OCI-LY3 (cell line): ENCODE measurements around the gene CDH4.

Experiments used
- H2AFZ ChIP-seq: fragments of 200-600, 300-600 bp; shearing (Covaris generic); 2 replicates; pipeline ENCODE4 v1.6.0; 2014; ENCODE audit warnings: antibody characterized with exemption, low read depth, low read length
- H3K27ac ChIP-seq: fragments of 200-600, 300-600 bp; sonication (generic); 2 replicates; pipeline ENCODE4 v1.5.1; 2014; ENCODE audit warnings: mild to moderate bottlenecking, low read length, moderate library complexity, mixed read lengths
- H3K27me3 ChIP-seq: fragments of 200-600, 300-600 bp; sonication (generic); 2 replicates; pipeline ENCODE4 v1.6.1; 2014; ENCODE audit warnings: low read depth, low read length, mixed read lengths
- H3K36me3 ChIP-seq: fragments of 200-600, 300-600 bp; sonication (generic); replicated peaks from 2 replicates; pipeline ENCODE3; 2014; ENCODE audit warnings: low read depth, low read length, mixed read lengths
- H3K4me1 ChIP-seq: fragments of 300-600, 200-600 bp; sonication (generic); 2 replicates; pipeline ENCODE4 v1.6.1; 2014; ENCODE audit warnings: low read length, mixed read lengths
- H3K4me2 ChIP-seq: fragments of 200-600, 300-600 bp; sonication (generic); 2 replicates; pipeline ENCODE4 v1.6.1; 2014; ENCODE audit warnings: low read length, mixed read lengths
- H3K4me3 ChIP-seq: fragments of 300-600, 200-600 bp; sonication (generic); 2 replicates; pipeline ENCODE4 v1.5.1; 2014; ENCODE audit warnings: antibody characterized with exemption, mild to moderate bottlenecking, low read length, moderate library complexity
- H3K79me2 ChIP-seq: fragments of 300-600, 200-600 bp; shearing (Covaris generic); 2 replicates; pipeline ENCODE4 v1.6.1; 2014; ENCODE audit warnings: mild to moderate bottlenecking, low read length, mixed read lengths
- H3K9ac ChIP-seq: fragments of 300-600, 200-600 bp; shearing (Covaris generic); 2 replicates; pipeline ENCODE4 v1.6.0; 2014; ENCODE audit warnings: mild to moderate bottlenecking, low read length, moderate library complexity
- H3K9me3 ChIP-seq: fragments of 200-600, 300-600 bp; shearing (Covaris generic); 2 replicates; pipeline ENCODE4 v1.6.1; 2014; ENCODE audit warnings: low read length, mixed read lengths; ENCODE audit not compliant: insufficient read depth
- H4K20me1 ChIP-seq: fragments of 200-600, 300-600 bp; sonication (generic); 2 replicates; pipeline ENCODE4 v1.6.1; 2016; ENCODE audit warnings: low read length, mixed read lengths; ENCODE audit not compliant: insufficient read depth
- EZH2phosphoT487 ChIP-seq: fragments of 200-600 bp; shearing (Covaris generic); IDR thresholded peaks from 2 replicates; pipeline ENCODE4 v1.6.1; 2018; ENCODE audit warnings: antibody characterized with exemption, mixed run types, low read depth
- TF ChIP-seq, protein P1 (sequence below): fragments of 200-600, 300-600 bp; sonication (generic); IDR thresholded peaks from 2 replicates; pipeline ENCODE4 v1.5.1; 2014; ENCODE audit warnings: antibody characterized with exemption, low read length, low read depth

CDH4 gene

GRCh38 chr20:61649105-61649859 is 397.2 kb downstream of the CDH4 start:
- Histone ChIP-seq H3K27ac (no peak overlapping the region), H3K9ac (no peak overlapping the region), H3K4me3 (no peak overlapping the region), H3K4me1 (no peaks in the 10 kb centered on the region), H3K4me2 (no peak overlapping the region), H3K9me3 (no peaks in the 10 kb centered on the region), H3K36me3 (no peaks in the 10 kb centered on the region), H3K79me2 (no peaks in the 10 kb centered on the region), H3K27me3 (no peaks in the 10 kb centered on the region), H2AFZ (no peak overlapping the region), H4K20me1 (no peaks in the 10 kb centered on the region)
- no peak for TF ChIP-seq EZH2phosphoT487
- TF ChIP-seq, protein P1, sequence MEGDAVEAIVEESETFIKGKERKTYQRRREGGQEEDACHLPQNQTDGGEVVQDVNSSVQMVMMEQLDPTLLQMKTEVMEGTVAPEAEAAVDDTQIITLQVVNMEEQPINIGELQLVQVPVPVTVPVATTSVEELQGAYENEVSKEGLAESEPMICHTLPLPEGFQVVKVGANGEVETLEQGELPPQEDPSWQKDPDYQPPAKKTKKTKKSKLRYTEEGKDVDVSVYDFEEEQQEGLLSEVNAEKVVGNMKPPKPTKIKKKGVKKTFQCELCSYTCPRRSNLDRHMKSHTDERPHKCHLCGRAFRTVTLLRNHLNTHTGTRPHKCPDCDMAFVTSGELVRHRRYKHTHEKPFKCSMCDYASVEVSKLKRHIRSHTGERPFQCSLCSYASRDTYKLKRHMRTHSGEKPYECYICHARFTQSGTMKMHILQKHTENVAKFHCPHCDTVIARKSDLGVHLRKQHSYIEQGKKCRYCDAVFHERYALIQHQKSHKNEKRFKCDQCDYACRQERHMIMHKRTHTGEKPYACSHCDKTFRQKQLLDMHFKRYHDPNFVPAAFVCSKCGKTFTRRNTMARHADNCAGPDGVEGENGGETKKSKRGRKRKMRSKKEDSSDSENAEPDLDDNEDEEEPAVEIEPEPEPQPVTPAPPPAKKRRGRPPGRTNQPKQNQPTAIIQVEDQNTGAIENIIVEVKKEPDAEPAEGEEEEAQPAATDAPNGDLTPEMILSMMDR: no peak

DNA sequence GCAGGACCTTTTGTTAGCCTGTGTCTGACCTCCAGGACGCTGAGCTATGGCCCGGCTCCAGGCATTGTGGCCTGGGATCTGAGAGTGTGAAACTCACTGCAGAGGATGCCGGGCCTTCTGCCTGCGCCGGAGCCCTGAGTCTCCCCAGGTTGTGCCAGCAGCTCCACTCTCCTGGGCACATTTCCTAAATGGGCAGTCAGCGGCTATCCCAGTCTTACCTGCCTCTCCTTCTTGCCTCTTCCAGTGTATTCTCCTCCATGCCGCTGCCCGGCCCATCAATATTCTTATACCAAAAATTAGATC is 397.8 kb downstream of the CDH4 start:
- no peak overlapping the region for H3K4me3 ChIP-seq
- H3K27ac ChIP-seq: no peak overlapping the region
- no peaks in the 10 kb centered on the region for H3K36me3 ChIP-seq
- TF ChIP-seq, protein P1: no peak
- no peak for TF ChIP-seq EZH2phosphoT487
- no peaks in the 10 kb centered on the region for H3K79me2 ChIP-seq
- H3K27me3 ChIP-seq: no peaks in the 10 kb centered on the region
- no peaks in the 10 kb centered on the region for H3K9me3 ChIP-seq
- no peak overlapping the region for H2AFZ ChIP-seq
- no peaks in the 10 kb centered on the region for H4K20me1 ChIP-seq
- H3K4me2 ChIP-seq: no peak overlapping the region
- H3K4me1 ChIP-seq: no peaks in the 10 kb centered on the region
- no peak overlapping the region for H3K9ac ChIP-seq

- H2AFZ ChIP-seq: no peak overlapping the region
- TF ChIP-seq EZH2phosphoT487: no peak
- TF ChIP-seq, protein P1: no peak
These were observed 399.1 kb downstream of the CDH4 start for GRCh38 chr20:61650912-61651733.

GRCh38 chr20:61652146-61652545 is 400.1 kb downstream of the CDH4 start:
- no peak overlapping the region for H3K4me2 ChIP-seq
- H3K9me3 ChIP-seq: no peaks in the 10 kb centered on the region
- H3K27ac ChIP-seq: no peak overlapping the region
- no peak overlapping the region for H2AFZ ChIP-seq
- no peaks in the 10 kb centered on the region for H4K20me1 ChIP-seq
- no peaks in the 10 kb centered on the region for H3K36me3 ChIP-seq
- H3K79me2 ChIP-seq: no peaks in the 10 kb centered on the region
- H3K4me3 ChIP-seq: no peak overlapping the region
- no peaks in the 10 kb centered on the region for H3K4me1 ChIP-seq
- no peak overlapping the region for H3K9ac ChIP-seq
- no peaks in the 10 kb centered on the region for H3K27me3 ChIP-seq
- no peak for TF ChIP-seq EZH2phosphoT487
- TF ChIP-seq, protein P1: no peak

More at GRCh38 chr20:61650912-61651733, 399.1 kb downstream of the CDH4 start:
- Histone ChIP-seq H3K36me3 (no peaks in the 10 kb centered on the region), H3K4me1 (no peaks in the 10 kb centered on the region), H3K79me2 (no peaks in the 10 kb centered on the region), H3K27ac (no peak overlapping the region), H3K27me3 (no peaks in the 10 kb centered on the region), H3K4me3 (no peak overlapping the region), H3K4me2 (no peak overlapping the region), H3K9me3 (no peaks in the 10 kb centered on the region), H3K9ac (no peak overlapping the region), H4K20me1 (no peaks in the 10 kb centered on the region)
